Hematopoietic multipotent progenitor cell treated with erythropoietin and hydrocortisone succinate and interleukin-3 and kit ligand, for 8 days (in vitro differentiated cells): ENCODE measurements around the gene MAPK11.

Experiments used
- DNase-seq: peaks from one replicate; pipeline ENCODE4 v3.0.0-alpha.2; 2015

Gene MAPK11

GRCh38 chr22:50260434-50260800, 9.8 kb downstream of the MAPK11 start:
- no peak for DNase-seq

- no peak for DNase-seq
These were observed 10.9 kb downstream of the MAPK11 start for GRCh38 chr22:50259302-50259701.

DNA sequence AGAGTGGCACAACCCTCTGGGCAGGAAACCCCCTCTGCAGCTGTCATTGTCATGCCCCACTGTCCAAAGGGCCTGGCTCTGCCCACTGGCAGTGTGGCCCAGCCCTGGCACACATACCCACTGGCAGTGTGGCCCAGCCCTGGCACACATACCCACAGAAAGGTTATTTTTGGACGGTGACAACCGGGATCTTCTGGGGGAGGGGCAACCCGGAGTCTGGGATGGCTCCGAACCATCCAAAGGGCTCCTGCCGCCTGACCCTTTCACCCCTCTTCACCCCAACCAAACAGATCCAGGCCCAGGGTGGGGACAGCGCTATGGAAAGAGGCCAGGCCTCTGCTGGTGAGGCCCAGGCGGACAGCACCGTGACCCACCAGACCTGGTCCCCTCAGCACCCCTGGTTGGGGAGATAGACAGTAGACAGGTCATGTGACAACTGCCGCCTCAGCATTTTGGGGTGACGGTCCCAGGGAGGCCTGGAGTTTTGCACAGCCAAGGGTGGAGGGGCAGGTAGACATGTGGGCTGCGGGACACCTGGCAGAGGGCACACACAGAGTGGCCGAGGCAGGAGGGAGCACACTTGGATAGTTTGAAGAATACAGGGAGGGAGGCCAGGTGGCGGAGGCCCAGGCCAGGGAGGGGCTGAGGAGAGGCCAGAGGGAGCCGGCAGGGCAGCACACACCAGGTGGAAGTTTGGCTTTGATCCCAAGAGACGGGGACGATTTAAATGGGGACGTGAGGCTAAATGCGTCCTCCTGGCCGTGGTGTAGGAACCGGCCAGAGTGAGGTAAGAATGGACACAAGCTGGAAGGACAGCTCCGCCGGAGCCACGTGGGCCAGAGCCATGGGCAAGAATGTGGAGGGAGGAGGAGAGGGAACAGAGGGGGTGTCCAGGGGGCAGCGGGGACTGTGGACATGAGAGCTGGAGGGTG, 11.6 kb downstream of the MAPK11 start:
- DNase-seq, result no peak

- no peak for DNase-seq
These were observed 12.5 kb downstream of the MAPK11 start for GRCh38 chr22:50257451-50258360.

- DNase-seq, result no peak
These were observed 13.1 kb downstream of the MAPK11 start for GRCh38 chr22:50257041-50257440.

GRCh38 chr22:50256258-50256862, 13.8 kb downstream of the MAPK11 start:
- DNase-seq, result no peak

- no peak for DNase-seq
These were observed 14.6 kb downstream of the MAPK11 start for GRCh38 chr22:50255607-50256006.

DNA sequence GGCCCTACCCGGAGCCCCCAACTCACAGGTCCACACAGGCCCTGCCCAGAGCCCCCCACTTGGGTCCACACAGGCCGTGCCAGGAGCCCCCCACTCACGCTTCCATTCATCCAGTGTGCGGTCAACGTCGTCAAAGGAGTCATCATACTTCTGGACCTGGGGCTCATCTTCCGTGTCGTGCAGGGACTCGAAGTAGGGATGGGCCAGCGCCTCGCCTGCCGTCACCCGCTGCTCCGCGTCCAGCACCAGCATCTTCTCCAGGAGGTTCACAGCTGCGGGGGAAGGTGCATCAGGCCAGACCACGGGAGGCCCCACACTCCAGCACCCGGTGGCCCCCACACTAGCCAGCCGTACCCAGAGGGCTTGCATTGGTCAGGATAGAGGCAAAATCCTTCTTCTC, 15.1 kb downstream of the MAPK11 start:
- no peak for DNase-seq

DNA sequence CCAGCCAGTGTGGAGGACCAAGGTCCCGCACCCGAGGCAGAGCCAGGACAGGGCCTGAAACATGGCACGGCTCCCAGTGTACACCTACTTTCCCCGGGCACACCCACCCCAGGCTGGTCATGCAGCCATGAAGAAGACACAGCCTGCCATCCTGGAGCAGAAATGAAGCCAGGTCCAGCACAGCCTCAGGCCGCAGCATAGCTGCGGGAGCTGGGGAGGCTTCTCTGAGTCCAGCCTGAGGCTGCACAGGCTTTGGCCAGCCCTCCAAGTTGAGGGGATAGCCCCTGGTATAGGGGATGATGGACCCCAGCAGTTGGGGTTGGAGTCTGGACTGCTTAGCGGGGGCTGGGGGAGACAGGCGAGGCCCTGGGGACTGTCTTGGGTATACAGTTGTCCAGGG, 16.2 kb downstream of the MAPK11 start:
- no peak for DNase-seq

- peak; percentile 29 for DNase-seq
These were observed 16.9 kb downstream of the MAPK11 start for GRCh38 chr22:50253046-50253915.

GRCh38 chr22:50252082-50253045, 17.8 kb downstream of the MAPK11 start:
- DNase-seq, result peak; percentile 73

DNA sequence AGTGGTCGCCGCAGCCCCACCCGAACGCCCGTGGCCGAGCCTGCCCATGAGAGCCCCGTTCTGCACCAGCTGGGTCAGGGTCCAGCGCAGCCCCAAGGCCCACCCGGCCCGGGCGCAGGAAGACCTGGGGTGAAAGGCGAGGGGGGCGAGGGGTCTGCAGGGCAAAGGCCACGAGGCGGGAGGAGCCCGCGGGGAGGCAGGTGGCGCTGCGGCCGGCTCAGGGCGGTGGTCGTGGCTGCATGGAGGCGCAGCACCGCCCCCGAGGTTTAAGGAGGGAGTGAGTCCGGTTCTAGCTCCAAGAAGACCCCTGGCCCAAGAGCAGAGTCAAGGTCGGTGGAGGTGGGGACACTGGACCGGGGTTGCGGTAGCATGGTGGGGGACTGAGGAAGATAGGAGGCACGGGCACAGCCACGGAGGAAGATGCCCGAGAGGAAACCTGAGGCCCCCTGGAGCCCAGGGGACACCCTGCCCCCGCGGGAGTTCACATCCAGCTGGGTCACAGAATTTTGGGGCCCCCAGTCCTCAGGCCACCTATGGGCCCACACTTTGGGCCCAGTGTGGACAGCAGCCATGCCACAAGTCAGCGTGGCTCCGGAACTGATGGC, 18.6 kb downstream of the MAPK11 start:
- no peak for DNase-seq

DNA sequence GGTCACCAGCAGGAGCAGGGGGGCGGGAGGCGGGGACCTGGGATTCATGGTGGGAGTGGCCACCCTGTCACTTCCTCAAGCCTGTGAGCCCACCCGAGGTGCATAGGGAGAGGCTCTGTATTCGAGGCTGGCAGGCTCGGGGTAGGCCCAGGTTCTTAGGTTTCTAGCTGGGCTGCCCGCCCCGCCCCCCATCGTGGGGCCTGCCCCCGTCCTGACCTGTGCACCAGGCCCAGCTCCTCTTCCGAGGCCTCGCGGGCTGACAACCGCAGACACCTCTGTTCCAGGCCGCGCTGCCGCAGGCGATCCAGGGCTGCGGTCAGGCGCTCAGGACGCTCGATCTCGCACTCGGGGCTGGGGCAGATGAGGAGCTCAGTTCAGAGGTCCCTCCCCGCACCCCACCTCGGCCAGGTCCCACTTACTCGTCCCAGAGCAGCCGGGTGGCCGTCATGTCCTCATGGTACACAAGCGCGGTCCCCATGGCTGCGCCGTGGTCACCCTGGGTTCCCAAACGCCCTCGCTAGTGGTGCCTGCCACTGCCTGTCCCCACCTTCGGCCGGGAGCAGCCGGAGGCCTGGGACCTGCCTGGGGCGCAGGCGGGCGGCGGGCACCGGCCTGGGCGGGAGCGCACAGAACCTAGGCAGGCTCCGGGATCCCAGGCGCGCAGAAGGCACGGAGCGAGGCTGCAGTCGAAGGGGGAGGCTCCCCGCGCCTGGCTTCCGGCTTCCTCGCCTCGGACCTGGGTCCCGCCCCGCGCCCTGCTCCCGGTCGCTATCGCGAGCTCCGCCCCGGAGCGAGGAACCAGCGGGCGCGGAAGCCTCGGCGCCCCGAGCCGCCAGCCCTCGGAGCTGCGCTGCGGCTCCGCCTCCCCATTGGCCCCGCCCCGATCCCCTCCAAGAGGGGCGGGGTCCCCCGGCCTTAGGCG, 19.4 kb downstream of the MAPK11 start, which contains the start of gene HDAC10:
TSS of gene HDAC10 (minus strand) at position 711 of the 922 bp plus-strand sequence. CDS start at position 478, 233 bp downstream.
- DNase-seq, result peak; percentile 83

DNA sequence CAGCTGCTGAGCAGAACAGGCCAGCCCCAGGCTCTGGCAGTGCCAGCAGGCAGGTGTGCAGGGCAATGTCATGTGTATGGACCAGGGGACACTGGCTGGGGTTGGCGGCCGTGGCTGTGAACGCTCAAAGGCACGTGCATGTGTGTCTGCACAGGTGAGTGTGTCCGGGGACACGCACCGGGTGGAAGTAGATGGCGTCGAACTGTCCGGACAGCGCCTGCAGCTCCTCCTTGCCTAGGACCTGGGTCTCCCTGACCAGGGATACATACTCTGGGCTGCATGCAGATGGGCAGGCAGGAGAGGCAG, 20.0 kb downstream of the MAPK11 start:
- no peak for DNase-seq

- DNase-seq, result no peak
These were observed 20.6 kb downstream of the MAPK11 start for GRCh38 chr22:50249341-50250248.

- DNase-seq, result no peak
These were observed 21.7 kb downstream of the MAPK11 start for GRCh38 chr22:50248196-50249081.

GRCh38 chr22:50247748-50248147, 22.4 kb downstream of the MAPK11 start:
- DNase-seq, result peak; percentile 43
